ENCODE results near the gene PAAF1.

The PAAF1 gene

DNA sequence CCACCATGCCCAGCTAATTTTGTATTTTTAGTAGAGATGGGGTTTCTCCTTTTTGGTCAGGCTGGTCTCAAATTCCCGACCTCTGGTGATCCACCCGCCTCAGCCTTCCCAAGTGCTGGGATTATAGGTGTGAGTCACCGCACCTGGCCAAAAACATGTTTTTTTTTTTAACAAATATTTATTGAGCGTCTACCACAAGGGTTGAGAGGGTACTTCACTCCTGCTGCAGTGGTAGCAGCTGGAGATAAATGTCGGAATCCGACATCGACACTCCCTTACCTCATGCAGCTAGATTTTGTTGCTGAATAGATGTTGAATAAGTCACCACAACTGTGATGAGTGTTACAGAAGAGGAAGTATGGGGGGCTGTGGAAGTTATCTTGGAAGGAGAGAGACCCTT is 75.0 kb downstream of the PAAF1 start:
- H3K27ac ChIP-seq (ENCODE audit: poor library complexity, severe bottlenecking) = no peak overlapping the region
- H3K4me1 ChIP-seq (ENCODE audit: insufficient read depth, poor library complexity, severe bottlenecking) = peaks cover 7% of the 10 kb centered on the region
- no peaks in the 10 kb centered on the region for H3K27me3 ChIP-seq (ENCODE audit: insufficient read depth, poor library complexity, severe bottlenecking)
- ATAC-seq (ENCODE audit: low read depth) (no peak; the same call in 2 of the 3 replicates), DNase-seq (ENCODE audit: low spot score) (no peak)
- H3K36me3 ChIP-seq (ENCODE audit: low read depth) = no peaks in the 10 kb centered on the region
- TF ChIP-seq, protein P1, sequence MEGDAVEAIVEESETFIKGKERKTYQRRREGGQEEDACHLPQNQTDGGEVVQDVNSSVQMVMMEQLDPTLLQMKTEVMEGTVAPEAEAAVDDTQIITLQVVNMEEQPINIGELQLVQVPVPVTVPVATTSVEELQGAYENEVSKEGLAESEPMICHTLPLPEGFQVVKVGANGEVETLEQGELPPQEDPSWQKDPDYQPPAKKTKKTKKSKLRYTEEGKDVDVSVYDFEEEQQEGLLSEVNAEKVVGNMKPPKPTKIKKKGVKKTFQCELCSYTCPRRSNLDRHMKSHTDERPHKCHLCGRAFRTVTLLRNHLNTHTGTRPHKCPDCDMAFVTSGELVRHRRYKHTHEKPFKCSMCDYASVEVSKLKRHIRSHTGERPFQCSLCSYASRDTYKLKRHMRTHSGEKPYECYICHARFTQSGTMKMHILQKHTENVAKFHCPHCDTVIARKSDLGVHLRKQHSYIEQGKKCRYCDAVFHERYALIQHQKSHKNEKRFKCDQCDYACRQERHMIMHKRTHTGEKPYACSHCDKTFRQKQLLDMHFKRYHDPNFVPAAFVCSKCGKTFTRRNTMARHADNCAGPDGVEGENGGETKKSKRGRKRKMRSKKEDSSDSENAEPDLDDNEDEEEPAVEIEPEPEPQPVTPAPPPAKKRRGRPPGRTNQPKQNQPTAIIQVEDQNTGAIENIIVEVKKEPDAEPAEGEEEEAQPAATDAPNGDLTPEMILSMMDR (IDR thresholded peaks at IDR 0.05; ENCODE audit: poor library complexity, severe bottlenecking) = no peak
- H3K4me3 ChIP-seq (ENCODE audit: severe bottlenecking) = no peak overlapping the region
- H3K9me3 ChIP-seq (ENCODE audit: severe bottlenecking) = no peaks in the 10 kb centered on the region

DNA sequence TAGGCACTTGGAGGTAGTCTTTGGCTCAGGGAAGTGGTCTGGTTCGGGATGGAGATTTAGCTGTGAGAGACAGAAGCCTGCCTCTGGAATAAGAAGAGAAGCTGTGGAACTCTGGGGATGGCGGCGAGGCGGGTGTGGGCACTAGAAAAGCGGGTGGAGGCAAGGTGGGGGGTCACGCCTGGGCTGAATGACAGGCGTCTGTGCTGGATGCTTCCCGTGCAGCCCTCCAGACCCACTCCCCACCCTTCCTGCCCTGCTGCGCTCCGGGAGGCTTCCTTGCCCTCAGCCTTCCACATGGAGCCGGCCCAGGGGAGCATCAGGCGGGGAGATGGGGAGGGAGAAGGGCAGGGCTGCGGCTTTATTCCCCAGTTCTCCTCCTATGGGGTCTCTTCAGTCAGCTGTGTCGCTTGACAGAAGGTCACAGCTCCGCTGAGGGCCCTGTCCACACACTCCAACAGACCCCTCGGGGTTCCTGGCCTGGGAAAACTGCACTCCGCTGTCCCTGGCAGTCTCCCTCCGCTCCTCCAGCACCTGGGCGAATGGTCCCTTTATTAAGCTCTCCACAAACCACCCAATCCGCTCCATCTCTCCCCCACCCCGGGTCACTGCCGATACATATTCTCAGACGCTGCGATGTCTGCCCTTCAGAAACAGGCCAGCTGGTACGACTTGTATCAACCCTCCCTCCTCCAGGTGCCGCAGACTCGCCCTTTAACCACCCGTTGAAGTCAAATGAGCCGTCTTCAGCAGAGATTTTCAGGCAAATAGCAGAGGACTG is 80.3 kb downstream of the PAAF1 start:
- ATAC-seq (ENCODE audit: low read depth) (no peak), DNase-seq (ENCODE audit: low spot score) (no peak)
- H3K9me3 ChIP-seq (ENCODE audit: severe bottlenecking) = no peaks in the 10 kb centered on the region
- no peak overlapping the region for H3K27ac ChIP-seq (ENCODE audit: poor library complexity, severe bottlenecking)
- peaks cover 7% of the 10 kb centered on the region for H3K4me1 ChIP-seq (ENCODE audit: insufficient read depth, poor library complexity, severe bottlenecking)
- H3K4me3 ChIP-seq (ENCODE audit: severe bottlenecking) = no peak overlapping the region
- TF ChIP-seq, protein P1 (IDR thresholded peaks at IDR 0.05; ENCODE audit: poor library complexity, severe bottlenecking) = no peak
- no peaks in the 10 kb centered on the region for H3K27me3 ChIP-seq (ENCODE audit: insufficient read depth, poor library complexity, severe bottlenecking)
- no peaks in the 10 kb centered on the region for H3K36me3 ChIP-seq (ENCODE audit: low read depth)

DNA sequence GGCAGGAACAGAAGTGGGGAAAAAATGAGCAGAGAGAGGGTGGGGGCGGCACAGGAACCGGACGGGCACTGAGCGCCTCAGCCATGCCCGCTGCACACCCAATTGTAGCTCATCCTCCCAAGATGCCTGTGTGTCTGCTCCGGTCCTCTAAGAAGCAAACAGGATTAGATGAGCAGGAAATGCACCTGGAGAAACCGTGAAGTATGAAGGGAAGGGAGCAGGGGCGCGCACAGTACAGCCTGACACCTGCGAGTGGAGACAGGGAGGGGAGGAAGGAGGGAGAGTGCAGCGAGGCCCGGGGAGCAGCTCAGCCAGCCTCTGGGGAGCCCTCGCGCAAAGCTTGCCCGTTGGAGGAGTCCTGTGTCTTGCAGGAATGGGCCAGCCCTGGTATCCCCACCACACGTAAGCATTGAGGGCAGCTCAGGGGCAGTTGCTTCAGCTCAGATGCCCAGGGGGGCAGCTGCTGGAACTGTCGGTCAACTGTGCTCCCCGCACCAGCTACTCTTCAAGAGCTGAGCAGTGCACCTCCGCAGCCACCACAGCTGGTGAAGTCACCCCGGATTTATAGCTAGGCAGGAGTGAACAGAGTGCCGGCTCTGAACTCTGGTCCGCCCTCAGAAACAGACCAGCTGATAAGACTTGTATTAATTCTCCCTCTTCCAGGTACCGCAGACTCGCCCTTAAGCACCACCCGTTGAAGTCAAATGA is 81.0 kb downstream of the PAAF1 start:
- H3K36me3 ChIP-seq (ENCODE audit: low read depth) = no peaks in the 10 kb centered on the region
- no peaks in the 10 kb centered on the region for H3K27me3 ChIP-seq (ENCODE audit: insufficient read depth, poor library complexity, severe bottlenecking)
- H3K4me1 ChIP-seq (ENCODE audit: insufficient read depth, poor library complexity, severe bottlenecking) = peaks cover 7% of the 10 kb centered on the region
- H3K4me3 ChIP-seq (ENCODE audit: severe bottlenecking) = no peak overlapping the region
- TF ChIP-seq, protein P1 (IDR thresholded peaks at IDR 0.05; ENCODE audit: poor library complexity, severe bottlenecking) = no peak
- H3K9me3 ChIP-seq (ENCODE audit: severe bottlenecking) = no peaks in the 10 kb centered on the region
- ATAC-seq (ENCODE audit: low read depth) = no peak
- DNase-seq (ENCODE audit: low spot score) = no peak
- no peak overlapping the region for H3K27ac ChIP-seq (ENCODE audit: poor library complexity, severe bottlenecking)

DNA sequence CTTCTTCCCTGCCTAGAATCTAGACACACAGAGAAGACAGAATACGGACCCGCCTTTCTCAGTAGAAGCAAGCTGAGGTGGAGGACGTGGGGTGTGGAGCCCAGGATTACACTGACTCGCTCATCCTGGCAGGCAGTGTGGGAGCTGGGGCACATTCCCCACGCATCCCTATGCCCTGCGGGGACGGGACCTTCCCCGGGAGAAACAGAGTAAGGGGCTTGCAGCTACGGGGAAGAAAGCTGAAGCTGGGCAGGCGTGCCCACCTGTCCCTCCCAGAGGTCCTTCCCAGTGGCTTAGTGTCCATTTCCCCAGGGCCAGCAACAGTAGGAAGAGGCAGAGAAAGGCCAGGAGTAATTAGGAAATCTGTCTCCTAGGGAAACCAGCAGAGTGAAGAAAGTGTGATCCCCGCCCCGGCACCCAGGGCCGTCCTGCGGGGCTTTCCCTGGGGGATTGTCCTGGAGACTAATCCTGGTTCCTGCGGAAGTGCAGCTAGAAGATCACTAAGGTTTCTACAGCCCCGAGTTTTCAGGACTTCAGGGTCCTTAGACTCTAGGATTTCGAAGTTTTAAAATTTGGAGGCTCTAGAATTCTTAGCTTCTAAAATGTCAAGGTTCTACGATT is 81.8 kb downstream of the PAAF1 start:
- ATAC-seq (ENCODE audit: low read depth) (no peak), DNase-seq (ENCODE audit: low spot score) (no peak)
- Histone ChIP-seq H3K4me3 (ENCODE audit: severe bottlenecking) (no peak overlapping the region), H3K27ac (ENCODE audit: poor library complexity, severe bottlenecking) (no peak overlapping the region), H3K4me1 (ENCODE audit: insufficient read depth, poor library complexity, severe bottlenecking) (peaks cover 7% of the 10 kb centered on the region), H3K9me3 (ENCODE audit: severe bottlenecking) (no peaks in the 10 kb centered on the region), H3K27me3 (ENCODE audit: insufficient read depth, poor library complexity, severe bottlenecking) (no peaks in the 10 kb centered on the region), H3K36me3 (ENCODE audit: low read depth) (no peaks in the 10 kb centered on the region)
- TF ChIP-seq, protein P1 (IDR thresholded peaks at IDR 0.05; ENCODE audit: poor library complexity, severe bottlenecking) = no peak
